ENCODE results near the gene ENTPD8.
"Not testable (repeated sequence)": the region's sequence is repeated elsewhere in the genome, so short reads cannot be mapped to it uniquely, and the experiment has no call there.

ENTPD8 gene

DNA sequence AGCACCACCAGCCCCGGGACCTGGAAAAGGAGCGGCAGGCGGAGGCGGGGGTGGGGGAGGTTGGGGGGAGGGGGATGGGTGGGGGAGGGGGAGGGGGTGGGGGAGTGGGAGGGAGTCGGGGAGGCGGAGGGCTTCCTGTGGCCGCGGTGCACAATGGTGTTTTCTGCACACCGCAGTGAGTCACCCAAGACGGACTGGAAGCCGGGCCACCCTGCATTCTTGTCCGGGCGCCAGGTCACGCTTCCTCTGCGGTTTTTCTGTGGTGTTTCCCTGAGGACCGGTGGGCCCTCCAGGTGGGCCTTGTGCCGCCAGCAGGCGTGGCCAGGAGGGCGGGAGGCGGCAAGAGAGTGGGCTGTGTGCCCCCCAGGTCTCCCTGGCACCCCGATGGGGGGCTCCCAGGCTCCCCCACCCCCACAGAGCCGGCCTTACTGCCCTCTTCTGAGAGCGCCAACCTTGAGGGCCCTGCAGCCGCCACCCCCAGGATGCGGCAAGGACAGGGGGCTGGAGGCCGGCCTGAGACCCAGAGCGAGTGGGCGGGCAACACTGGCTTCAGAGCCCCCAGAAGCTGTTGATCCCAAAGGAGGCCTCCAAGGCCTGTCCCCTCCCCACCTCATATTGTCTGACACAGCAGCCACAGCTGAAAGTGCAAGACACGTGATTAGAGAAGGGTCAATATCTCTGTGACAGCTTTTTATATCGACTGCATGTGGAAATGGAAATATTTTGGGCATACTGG is 29.3 kb downstream of the ENTPD8 start:
- no peak overlapping the region for H3K4me3 ChIP-seq (ENCODE audit: low read depth, low read length)
- no peak for DNase-seq (ENCODE audit: low read depth)
- TF ChIP-seq, protein P1, sequence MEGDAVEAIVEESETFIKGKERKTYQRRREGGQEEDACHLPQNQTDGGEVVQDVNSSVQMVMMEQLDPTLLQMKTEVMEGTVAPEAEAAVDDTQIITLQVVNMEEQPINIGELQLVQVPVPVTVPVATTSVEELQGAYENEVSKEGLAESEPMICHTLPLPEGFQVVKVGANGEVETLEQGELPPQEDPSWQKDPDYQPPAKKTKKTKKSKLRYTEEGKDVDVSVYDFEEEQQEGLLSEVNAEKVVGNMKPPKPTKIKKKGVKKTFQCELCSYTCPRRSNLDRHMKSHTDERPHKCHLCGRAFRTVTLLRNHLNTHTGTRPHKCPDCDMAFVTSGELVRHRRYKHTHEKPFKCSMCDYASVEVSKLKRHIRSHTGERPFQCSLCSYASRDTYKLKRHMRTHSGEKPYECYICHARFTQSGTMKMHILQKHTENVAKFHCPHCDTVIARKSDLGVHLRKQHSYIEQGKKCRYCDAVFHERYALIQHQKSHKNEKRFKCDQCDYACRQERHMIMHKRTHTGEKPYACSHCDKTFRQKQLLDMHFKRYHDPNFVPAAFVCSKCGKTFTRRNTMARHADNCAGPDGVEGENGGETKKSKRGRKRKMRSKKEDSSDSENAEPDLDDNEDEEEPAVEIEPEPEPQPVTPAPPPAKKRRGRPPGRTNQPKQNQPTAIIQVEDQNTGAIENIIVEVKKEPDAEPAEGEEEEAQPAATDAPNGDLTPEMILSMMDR (IDR thresholded peaks at IDR 0.05; ENCODE audit: control insufficient read depth, extremely low read depth, insufficient read depth), result no peak

DNA sequence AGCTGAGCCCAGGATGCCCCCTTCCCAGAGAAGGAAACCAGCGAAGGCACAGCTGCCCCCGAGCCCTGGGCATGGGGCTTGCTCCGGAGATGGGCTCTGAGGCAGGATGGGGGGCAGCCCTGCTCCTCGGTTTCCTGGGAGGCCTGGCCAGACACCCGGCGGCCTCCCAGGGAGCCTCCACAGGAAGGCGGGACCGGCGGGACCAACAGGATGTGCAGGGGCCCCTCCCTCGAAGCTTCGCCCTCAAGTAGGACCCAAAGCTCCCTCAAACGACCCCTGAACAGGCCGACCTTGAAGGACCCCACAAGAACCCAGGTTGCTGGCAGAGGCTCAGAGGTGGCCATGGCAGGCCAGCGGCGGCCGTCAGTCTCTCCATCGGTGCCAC is 29.9 kb downstream of the ENTPD8 start:
- H3K4me3 ChIP-seq (ENCODE audit: low read depth, low read length), result no peak overlapping the region
- DNase-seq (ENCODE audit: low read depth), result no peak
- TF ChIP-seq, protein P1 (IDR thresholded peaks at IDR 0.05; ENCODE audit: control insufficient read depth, extremely low read depth, insufficient read depth), result no peak

DNA sequence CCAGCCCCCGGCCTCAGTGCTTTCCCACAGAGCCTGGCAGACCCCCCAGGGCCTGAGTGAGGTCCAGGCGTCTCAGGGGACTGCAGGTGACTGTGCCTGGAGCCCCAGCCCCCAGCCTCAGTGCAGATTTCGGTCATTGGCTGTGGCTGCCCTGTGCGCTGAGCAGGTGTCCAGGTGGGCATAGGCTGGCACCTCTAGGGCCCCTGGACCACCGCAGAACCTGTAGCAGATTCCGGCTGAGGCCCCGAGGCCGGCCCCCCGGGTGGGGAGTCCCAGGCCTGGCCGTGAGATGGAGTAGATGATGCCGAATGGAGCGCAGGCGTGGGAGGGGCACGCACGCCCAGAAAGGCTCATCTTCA is 30.3 kb downstream of the ENTPD8 start:
- H3K4me3 ChIP-seq (ENCODE audit: low read depth, low read length), result no peak overlapping the region
- DNase-seq (ENCODE audit: low read depth), result no peak
- TF ChIP-seq, protein P1 (IDR thresholded peaks at IDR 0.05; ENCODE audit: control insufficient read depth, extremely low read depth, insufficient read depth), result no peak

DNA sequence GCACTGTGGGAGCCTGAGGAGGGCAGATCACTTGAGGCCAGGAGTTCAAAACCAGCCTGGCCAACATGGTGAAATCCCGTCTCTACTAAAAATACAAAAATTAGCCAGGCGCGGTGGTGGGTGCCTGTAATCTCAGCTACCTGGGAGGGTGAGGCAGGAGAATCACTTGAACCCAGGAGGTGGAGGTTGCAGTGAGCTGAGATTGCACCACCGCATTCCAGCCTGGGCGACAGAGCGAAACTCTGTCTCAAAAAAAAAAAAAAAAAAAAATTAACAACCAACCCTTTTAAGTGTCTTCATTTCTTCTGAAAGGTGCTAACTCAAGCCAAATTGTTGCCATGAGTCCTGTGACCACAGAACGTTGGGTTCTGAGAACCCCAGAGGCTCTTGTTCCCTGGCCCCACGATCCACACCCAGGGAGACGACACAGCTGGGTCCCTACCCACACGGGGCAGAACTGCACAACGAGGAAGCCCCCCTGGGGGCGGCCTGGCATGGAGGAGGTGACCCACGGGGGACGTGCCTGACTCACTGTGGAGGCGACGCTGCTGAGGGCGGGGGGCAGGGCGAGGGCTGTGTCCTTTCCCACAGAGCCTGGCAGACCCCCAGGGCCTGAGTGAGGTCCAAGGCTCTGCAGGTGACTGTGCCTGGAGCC is 30.8 kb downstream of the ENTPD8 start:
- not testable (repeated sequence) for DNase-seq (ENCODE audit: low read depth); H3K4me3 ChIP-seq (ENCODE audit: low read depth, low read length)

DNA sequence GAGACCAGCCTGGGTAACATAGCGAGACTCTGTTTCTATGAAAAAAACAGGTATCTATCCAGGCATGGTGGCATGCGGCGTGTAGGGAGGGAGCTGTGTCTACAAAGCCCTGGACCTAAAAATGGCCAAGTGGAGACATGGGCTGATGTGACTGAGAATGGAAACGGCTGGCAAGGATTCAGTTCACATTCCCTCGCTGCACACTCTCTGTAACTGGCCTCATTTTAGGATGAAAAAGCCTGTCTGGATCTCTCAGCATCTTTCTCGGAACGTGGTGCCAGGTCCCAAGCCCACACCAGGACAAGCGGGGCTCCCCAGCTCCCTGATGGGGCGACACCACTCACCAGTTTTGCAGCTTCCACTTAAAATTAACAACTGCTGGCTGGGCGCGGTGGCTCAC is 31.6 kb downstream of the ENTPD8 start:
- TF ChIP-seq, protein P1 (IDR thresholded peaks at IDR 0.05; ENCODE audit: control insufficient read depth, extremely low read depth, insufficient read depth), result no peak
- no peak overlapping the region for H3K4me3 ChIP-seq (ENCODE audit: low read depth, low read length)
- DNase-seq (ENCODE audit: low read depth), result no peak

DNA sequence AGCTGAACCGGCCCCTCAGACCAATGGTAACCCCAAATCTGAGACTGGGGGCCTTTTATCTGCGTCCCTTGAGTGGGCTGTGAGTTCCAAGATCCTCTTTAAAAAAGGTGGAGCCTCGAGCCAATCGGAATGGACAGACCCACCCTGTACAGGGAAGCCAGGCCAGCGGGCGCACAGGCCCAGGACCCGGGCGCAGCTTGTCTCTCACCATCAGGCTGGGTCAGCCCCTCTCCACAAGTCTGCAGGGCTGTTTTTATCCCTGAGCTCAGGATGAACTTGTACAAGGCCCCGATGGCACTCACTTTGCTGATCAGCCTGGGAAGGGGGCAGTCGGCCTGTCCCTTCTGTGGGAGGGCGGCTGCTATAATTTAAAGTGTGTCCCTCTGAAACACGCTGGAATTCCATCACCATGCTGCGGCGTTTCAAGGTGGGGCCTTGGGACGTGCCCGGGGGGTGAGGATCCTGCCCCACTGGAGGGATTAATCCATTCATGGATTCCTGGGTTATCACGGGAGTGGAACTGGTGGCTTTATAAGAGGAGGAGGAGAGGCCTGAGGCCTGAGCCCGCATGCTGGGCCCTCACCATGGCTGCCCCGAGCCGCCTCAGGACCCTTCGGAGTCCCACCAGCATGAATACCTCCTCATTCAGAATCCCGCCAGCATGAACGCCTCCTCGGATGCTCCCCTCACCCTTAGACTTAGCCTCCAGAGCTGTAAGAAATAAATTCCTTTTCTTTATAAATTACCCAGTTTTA is 32.3 kb downstream of the ENTPD8 start:
- no peak overlapping the region for H3K4me3 ChIP-seq (ENCODE audit: low read depth, low read length)
- TF ChIP-seq, protein P1 (IDR thresholded peaks at IDR 0.05; ENCODE audit: control insufficient read depth, extremely low read depth, insufficient read depth), result no peak
- DNase-seq (ENCODE audit: low read depth), result no peak

DNA sequence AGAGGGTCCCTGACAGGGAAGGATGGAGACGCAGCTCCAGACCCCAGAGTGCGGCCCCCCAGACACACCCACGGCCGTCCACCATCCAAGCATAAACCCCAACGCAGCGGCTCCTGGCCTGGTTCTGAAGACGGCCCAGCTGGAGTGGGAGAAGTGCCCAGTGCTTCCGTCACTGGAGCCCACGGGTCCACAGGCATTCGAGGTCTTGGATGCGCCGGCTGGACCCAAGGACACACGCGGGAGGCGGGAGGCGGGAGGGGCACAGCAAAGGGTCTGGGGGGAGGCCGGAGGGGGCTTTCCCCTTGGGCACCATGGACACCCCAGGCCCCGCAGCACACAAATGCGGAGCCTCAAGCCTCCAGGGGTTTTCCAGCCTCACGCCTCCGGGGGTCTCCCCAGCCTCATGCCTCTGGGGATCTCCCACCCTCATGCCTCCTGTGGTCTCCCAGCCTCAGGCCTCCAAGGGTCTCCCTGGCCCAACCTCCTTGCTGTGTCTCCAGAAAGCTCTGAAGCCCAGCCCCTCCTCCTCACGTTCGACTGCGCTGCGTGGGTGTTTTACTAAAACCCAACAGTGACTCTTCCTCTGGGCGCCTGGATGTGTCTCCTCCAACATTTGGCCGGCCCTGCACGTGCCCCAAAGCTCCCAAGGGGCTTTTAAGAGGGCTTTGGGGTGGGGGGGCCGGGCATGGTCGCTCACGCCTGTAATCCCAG is 33.4 kb downstream of the ENTPD8 start:
- no peak overlapping the region for H3K4me3 ChIP-seq (ENCODE audit: low read depth, low read length)
- TF ChIP-seq, protein P1 (IDR thresholded peaks at IDR 0.05; ENCODE audit: control insufficient read depth, extremely low read depth, insufficient read depth), result no peak

More for the DNA sequence above, 33.4 kb downstream of the ENTPD8 start:
- no peak for DNase-seq (ENCODE audit: low read depth)
